Hepatocyte (in vitro differentiated cells): Measurements from ENCODE around the gene SAP30BP.
"Not testable (repeated sequence)": the region's sequence is repeated elsewhere in the genome, so short reads cannot be mapped to it uniquely, and the experiment has no call there.

Source experiments
- CTCF ChIP-seq: fragments of 200-600 bp; sonication (generic); IDR thresholded peaks from 2 replicates; pipeline ENCODE4 v1.5.1; 2016; ENCODE audit warnings: antibody characterized with exemption, mild to moderate bottlenecking; ENCODE audit not compliant: poor library complexity
- EZH2 ChIP-seq: fragments of 200-600 bp; sonication (generic); IDR thresholded peaks from 2 replicates; pipeline ENCODE4 v1.6.1; 2016; ENCODE audit warnings: antibody characterized with exemption, mild to moderate bottlenecking, borderline replicate concordance

DNA sequence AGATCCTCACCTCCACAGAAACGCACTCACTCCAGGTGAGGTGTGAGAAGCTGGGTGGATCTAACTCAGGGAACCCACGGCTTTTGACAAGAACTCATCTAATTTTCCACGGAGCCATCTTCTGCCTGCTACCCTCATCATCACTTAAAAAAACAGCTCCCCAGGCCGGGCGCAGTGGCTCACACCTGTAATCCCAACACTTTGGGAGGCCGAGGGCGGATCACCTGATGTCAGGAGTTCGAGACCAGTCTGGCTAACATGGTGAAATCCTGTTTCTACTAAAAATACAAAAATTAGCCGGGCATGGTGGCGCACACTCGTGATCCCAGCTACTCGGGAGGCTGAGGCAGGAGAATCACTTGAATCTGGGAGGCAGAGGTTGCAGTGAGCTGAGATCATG is 29.1 kb upstream of the SAP30BP start:
- TF ChIP-seq CTCF, EZH2: not testable (repeated sequence)
